ENCODE data around the gene ARSB.

ARSB gene

GRCh38 chr5:78974011-78974410, 11.1 kb downstream of the ARSB start:
- no peak for TF ChIP-seq EZH2phosphoT487 (IDR thresholded peaks at IDR 0.05; ENCODE audit: low read depth)
- TF ChIP-seq, protein P1, sequence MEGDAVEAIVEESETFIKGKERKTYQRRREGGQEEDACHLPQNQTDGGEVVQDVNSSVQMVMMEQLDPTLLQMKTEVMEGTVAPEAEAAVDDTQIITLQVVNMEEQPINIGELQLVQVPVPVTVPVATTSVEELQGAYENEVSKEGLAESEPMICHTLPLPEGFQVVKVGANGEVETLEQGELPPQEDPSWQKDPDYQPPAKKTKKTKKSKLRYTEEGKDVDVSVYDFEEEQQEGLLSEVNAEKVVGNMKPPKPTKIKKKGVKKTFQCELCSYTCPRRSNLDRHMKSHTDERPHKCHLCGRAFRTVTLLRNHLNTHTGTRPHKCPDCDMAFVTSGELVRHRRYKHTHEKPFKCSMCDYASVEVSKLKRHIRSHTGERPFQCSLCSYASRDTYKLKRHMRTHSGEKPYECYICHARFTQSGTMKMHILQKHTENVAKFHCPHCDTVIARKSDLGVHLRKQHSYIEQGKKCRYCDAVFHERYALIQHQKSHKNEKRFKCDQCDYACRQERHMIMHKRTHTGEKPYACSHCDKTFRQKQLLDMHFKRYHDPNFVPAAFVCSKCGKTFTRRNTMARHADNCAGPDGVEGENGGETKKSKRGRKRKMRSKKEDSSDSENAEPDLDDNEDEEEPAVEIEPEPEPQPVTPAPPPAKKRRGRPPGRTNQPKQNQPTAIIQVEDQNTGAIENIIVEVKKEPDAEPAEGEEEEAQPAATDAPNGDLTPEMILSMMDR (IDR thresholded peaks at IDR 0.05; ENCODE audit: low read depth, low read length) = no peak
- no peak overlapping the region for H3K27ac ChIP-seq (ENCODE audit: low read length)
- peaks cover 28% of the 10 kb centered on the region for H3K4me1 ChIP-seq (ENCODE audit: low read length)
- H2AFZ ChIP-seq (ENCODE audit: low read depth, low read length) = no peak overlapping the region
- H3K9me3 ChIP-seq (ENCODE audit: insufficient read depth, low read length) = 0 out of 2 replicates have a peak, but pooled peaks cover 3% of the 10 kb centered on the region
- no peak overlapping the region for H3K9ac ChIP-seq (ENCODE audit: low read length)
- H3K4me3 ChIP-seq (ENCODE audit: low read length) = no peak overlapping the region
- H3K36me3 ChIP-seq (replicated peaks; ENCODE audit: low read depth, low read length) = peaks cover 6% of the 10 kb centered on the region
- H3K79me2 ChIP-seq (ENCODE audit: low read length) = peaks cover 40% of the 10 kb centered on the region
- no peak overlapping the region for H3K4me2 ChIP-seq (ENCODE audit: low read length)
- no peaks in the 10 kb centered on the region for H3K27me3 ChIP-seq (ENCODE audit: low read depth, low read length)
- peaks cover 6% of the 10 kb centered on the region for H4K20me1 ChIP-seq (ENCODE audit: insufficient read depth, low read length)

GRCh38 chr5:78972654-78973428, 12.3 kb downstream of the ARSB start:
- Histone ChIP-seq H2AFZ (ENCODE audit: low read depth, low read length) (no peak overlapping the region), H3K27me3 (ENCODE audit: low read depth, low read length) (no peaks in the 10 kb centered on the region), H3K4me1 (ENCODE audit: low read length) (peaks cover 18% of the 10 kb centered on the region), H3K79me2 (ENCODE audit: low read length) (peaks cover 34% of the 10 kb centered on the region), H3K36me3 (replicated peaks; ENCODE audit: low read depth, low read length) (peaks cover 3% of the 10 kb centered on the region), H3K4me3 (ENCODE audit: low read length) (no peak overlapping the region), H4K20me1 (ENCODE audit: insufficient read depth, low read length) (peaks cover 6% of the 10 kb centered on the region), H3K27ac (ENCODE audit: low read length) (no peak overlapping the region), H3K4me2 (ENCODE audit: low read length) (no peak overlapping the region), H3K9ac (ENCODE audit: low read length) (no peak overlapping the region), H3K9me3 (ENCODE audit: insufficient read depth, low read length) (no peaks in the 10 kb centered on the region)
- TF ChIP-seq EZH2phosphoT487 (IDR thresholded peaks at IDR 0.05; ENCODE audit: low read depth) = no peak
- TF ChIP-seq, protein P1 (IDR thresholded peaks at IDR 0.05; ENCODE audit: low read depth, low read length) = no peak

DNA sequence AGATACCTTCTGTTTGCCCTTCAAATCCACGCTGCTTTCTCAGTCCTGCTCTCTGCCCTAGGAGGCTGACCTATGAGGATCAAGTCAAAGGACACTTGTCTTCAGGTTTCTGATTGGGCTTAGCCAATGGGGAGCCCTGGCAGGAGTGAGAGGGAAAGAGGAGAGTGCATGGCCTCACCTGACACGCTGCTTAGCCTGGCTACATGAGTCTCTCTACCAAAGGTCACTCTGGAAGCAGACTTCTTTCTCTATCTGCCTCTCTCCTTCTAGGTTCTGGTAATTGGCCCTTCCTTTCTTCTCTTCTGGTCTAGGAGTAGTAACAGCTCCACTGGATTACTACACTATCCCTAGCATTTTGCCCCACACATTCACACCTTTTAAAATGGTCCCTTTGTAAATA, 13.1 kb downstream of the ARSB start:
- Histone ChIP-seq H4K20me1 (ENCODE audit: insufficient read depth, low read length) (peaks cover 6% of the 10 kb centered on the region), H3K9ac (ENCODE audit: low read length) (no peak overlapping the region), H3K9me3 (ENCODE audit: insufficient read depth, low read length) (no peaks in the 10 kb centered on the region), H3K27me3 (ENCODE audit: low read depth, low read length) (no peaks in the 10 kb centered on the region), H3K27ac (ENCODE audit: low read length) (no peak overlapping the region), H3K36me3 (replicated peaks; ENCODE audit: low read depth, low read length) (peaks cover 3% of the 10 kb centered on the region), H3K4me2 (ENCODE audit: low read length) (no peak overlapping the region), H2AFZ (ENCODE audit: low read depth, low read length) (no peak overlapping the region), H3K79me2 (ENCODE audit: low read length) (peaks cover 26% of the 10 kb centered on the region), H3K4me1 (ENCODE audit: low read length) (peaks cover 11% of the 10 kb centered on the region), H3K4me3 (ENCODE audit: low read length) (no peak overlapping the region)
- TF ChIP-seq, protein P1 (IDR thresholded peaks at IDR 0.05; ENCODE audit: low read depth, low read length) = no peak

DNA sequence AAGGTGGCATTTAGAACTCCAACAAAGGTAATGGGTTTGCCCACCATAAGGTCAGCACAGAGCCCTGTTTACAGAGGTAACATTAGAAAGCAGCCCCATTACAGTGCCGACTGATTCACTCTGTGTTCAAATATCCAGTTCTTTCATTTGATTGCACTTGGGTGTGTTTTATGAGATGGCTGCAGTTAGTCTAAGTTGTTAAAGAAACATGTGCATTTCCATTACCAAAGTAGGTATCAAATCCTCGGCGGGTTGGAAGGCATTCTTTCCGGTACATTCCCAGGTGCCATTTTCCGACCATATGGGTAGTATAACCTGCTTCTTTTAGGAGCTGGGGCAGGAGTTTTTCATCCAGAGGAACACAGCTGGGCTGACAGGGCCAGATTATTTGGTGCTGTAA, 16.3 kb downstream of the ARSB start:
- Histone ChIP-seq H3K27me3 (ENCODE audit: low read depth, low read length) (no peaks in the 10 kb centered on the region), H2AFZ (ENCODE audit: low read depth, low read length) (no peak overlapping the region), H3K27ac (ENCODE audit: low read length) (no peak overlapping the region), H3K79me2 (ENCODE audit: low read length) (peaks cover 10% of the 10 kb centered on the region; the same call in 1 of the 2 replicates), H3K4me1 (ENCODE audit: low read length) (peaks cover 6% of the 10 kb centered on the region), H3K4me3 (ENCODE audit: low read length) (no peak overlapping the region), H3K4me2 (ENCODE audit: low read length) (no peak overlapping the region), H3K36me3 (replicated peaks; ENCODE audit: low read depth, low read length) (peaks cover 11% of the 10 kb centered on the region), H3K9ac (ENCODE audit: low read length) (no peak overlapping the region), H4K20me1 (ENCODE audit: insufficient read depth, low read length) (peaks cover 3% of the 10 kb centered on the region), H3K9me3 (ENCODE audit: insufficient read depth, low read length) (no peaks in the 10 kb centered on the region)
- TF ChIP-seq EZH2phosphoT487 (IDR thresholded peaks at IDR 0.05; ENCODE audit: low read depth) = no peak
- TF ChIP-seq, protein P1 (IDR thresholded peaks at IDR 0.05; ENCODE audit: low read depth, low read length) = no peak
